Suprapubic skin (tissue), 4 donors: ENCODE data around the gene FER. TPM values are rescaled to one million over a fixed set of nuclear protein-coding genes. Genes with fewer than 3 reads are reported as not detected.

ENCODE experiments used
- DNase-seq, 2 donors: peaks; one replicate each; pipeline ENCODE4 v3.0.0-alpha.2; 2019; ENCODE audit warnings: low spot score in 2 of 2
- H3K27ac ChIP-seq: fragments of 200-600 bp; sonication (generic); one replicate; pipeline ENCODE4 v1.5.1; 2019
- H3K27me3 ChIP-seq: fragments of 200-600 bp; sonication (generic); one replicate; pipeline ENCODE4 v1.5.1; 2019
- H3K36me3 ChIP-seq: fragments of 200-600 bp; sonication (generic); one replicate; pipeline ENCODE4 v1.5.1; 2019
- H3K4me1 ChIP-seq: fragments of 200-600 bp; sonication (generic); one replicate; pipeline ENCODE4 v1.5.1; 2019
- H3K4me3 ChIP-seq: fragments of 200-600 bp; sonication (generic); one replicate; pipeline ENCODE4 v1.5.1; 2019; ENCODE audit warnings: mild to moderate bottlenecking
- H3K9me3 ChIP-seq: fragments of 200-600 bp; sonication (generic); one replicate; pipeline ENCODE4 v1.5.1; 2019
- EP300 ChIP-seq: sonication (generic); formaldehyde crosslinking; IDR thresholded peaks from one replicate; pipeline ENCODE4 v1.6.1; 2017; ENCODE audit warnings: antibody characterized with exemption
- POLR2A ChIP-seq, 2 donors: fragments of 450-650 bp; IDR thresholded peaks; one replicate each; pipeline ENCODE4 v1.6.1; 2017; ENCODE audit warnings: antibody characterized with exemption in 2 of 2, mild to moderate bottlenecking in 2 of 2, moderate library complexity in 2 of 2
- POLR2AphosphoS5 ChIP-seq, 3 donors: sonication (generic); formaldehyde crosslinking; IDR thresholded peaks; one replicate each; pipeline ENCODE4 v1.6.1; 2017; ENCODE audit warnings: antibody characterized with exemption in 3 of 3
- WGBS: methylation state at CpG from one replicate; pipeline ENCODE4 v1.1.5; 2018; 5-methylcytosine and 5-hydroxymethylcytosine counted together
- total RNA-seq, 4 donors: library from RNA; depleted of rRNA; stranded (reverse); fragments of >200 nt; gene quantifications; one replicate each; pipeline ENCODE4 v1.1.0, GENCODE V29; 2016
- TF ChIP-seq, protein P1 (sequence below), 2 donors: fragments of 200-600 bp in 1 of 2; fragments of 450-650 bp in 1 of 2; sonication (generic) in 1 of 2; IDR thresholded peaks; one replicate each; pipeline ENCODE4 v1.5.1; 2016 to 2019; ENCODE audit warnings: antibody characterized with exemption in 2 of 2, mild to moderate bottlenecking in 1 of 2, moderate library complexity in 1 of 2

The FER gene
- total RNA-seq, 4 donors from 2014 or later: 16.1 to 29.9 (median 23.3) TPM

DNA sequence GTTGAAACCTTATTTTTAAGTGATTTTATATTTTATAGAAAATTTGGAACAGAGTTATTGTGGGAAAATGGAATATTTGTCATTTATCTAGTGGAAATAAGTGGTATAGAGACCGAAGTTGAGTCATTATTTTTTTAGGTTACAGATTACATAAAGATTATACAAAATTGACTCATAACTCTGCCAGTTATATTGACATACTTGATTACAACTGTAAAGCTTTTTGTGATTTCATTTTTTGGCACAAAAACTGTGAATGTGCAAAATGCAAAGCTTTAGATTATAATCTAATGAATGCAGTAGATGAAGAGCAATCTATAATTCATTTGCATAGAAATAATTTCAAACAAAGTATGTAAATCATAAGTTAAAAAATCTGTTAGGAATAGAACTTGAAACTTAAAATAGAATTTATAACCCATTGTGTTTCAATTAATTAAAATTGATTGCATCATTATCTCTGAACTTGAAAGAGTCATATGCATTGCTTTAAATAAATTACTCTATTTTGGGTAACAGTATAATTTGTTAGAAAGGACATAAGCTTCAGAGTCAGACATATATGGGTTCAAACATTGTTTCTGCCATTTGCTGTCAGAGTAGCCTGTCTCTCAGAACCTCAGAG is 280.4 kb downstream of the FER start:
- Histone ChIP-seq H3K27ac (no peak overlapping the region), H3K27me3 (no peaks in the 10 kb centered on the region), H3K4me1 (no peaks in the 10 kb centered on the region), H3K9me3 (no peaks in the 10 kb centered on the region), H3K36me3 (peaks cover 7% of the 10 kb centered on the region), H3K4me3 (no peak overlapping the region)
- WGBS: 57% methylated on average over 1 of the region's 1 CpG
- TF ChIP-seq, protein P1, sequence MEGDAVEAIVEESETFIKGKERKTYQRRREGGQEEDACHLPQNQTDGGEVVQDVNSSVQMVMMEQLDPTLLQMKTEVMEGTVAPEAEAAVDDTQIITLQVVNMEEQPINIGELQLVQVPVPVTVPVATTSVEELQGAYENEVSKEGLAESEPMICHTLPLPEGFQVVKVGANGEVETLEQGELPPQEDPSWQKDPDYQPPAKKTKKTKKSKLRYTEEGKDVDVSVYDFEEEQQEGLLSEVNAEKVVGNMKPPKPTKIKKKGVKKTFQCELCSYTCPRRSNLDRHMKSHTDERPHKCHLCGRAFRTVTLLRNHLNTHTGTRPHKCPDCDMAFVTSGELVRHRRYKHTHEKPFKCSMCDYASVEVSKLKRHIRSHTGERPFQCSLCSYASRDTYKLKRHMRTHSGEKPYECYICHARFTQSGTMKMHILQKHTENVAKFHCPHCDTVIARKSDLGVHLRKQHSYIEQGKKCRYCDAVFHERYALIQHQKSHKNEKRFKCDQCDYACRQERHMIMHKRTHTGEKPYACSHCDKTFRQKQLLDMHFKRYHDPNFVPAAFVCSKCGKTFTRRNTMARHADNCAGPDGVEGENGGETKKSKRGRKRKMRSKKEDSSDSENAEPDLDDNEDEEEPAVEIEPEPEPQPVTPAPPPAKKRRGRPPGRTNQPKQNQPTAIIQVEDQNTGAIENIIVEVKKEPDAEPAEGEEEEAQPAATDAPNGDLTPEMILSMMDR (IDR thresholded peaks at IDR 0.05): no peak
- no peak for TF ChIP-seq POLR2A (IDR thresholded peaks at IDR 0.05)
- TF ChIP-seq EP300: no peak
- no peak for TF ChIP-seq POLR2AphosphoS5 (IDR thresholded peaks at IDR 0.05)
- DNase-seq: no peak

DNA sequence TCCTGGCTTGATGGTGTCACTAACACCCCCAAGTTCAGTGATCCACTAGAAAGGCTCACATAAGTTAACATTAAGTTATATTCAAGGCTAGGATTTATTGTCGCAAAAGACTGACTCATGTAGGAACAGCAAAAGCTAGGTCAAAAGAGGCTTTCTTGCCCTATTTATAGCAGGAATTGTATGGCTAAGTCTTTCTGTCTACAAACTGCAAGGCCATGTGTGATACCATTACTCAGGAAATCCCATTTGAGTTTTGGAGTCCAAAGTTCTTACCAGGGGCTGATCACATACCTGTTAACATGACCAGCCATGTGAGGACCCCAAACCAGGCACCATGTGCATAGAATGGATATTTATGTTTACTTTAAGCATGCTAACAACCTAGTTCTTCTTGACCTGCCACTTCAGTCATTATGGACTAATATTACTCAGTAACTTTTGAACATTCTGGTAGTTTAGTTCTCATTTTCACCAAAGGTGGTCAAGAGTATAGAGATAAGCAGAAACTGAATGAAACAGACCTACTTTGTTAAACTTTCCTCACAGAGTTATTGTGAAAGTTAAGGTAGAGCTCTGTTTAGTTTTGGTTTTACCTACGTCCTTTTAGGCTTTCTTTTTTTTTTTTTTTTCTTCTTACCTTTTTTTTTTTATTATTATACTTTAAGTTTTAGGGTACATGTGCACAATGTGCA is 281.1 kb downstream of the FER start:
- WGBS: 85% methylated on average over 2 of the region's 2 CpGs

DNA sequence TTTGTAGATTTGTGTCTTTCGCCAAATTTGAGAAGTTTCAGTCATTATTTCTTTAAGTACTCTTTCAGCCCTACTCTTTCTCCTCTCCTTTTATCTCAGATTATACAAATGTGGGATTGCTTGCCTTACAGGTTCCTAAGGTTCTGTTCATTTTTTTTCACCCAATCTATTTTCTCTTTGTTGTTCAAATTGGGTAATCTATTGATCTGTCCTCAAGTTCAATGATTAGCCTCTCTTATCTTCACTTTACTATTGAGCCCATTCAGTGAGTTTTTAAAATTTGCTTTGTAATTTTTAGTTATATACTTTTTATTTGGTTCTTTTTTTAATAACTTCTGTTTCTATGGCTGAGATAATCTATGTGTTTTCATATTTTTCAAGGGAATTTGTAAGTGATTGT is 282.1 kb downstream of the FER start:
- H3K4me1 ChIP-seq: no peaks in the 10 kb centered on the region
- H3K4me3 ChIP-seq: no peak overlapping the region
- no peak for DNase-seq
- no peaks in the 10 kb centered on the region for H3K27me3 ChIP-seq
- TF ChIP-seq EP300: no peak
- TF ChIP-seq, protein P1 (IDR thresholded peaks at IDR 0.05): no peak
- TF ChIP-seq POLR2A (IDR thresholded peaks at IDR 0.05): no peak
- TF ChIP-seq POLR2AphosphoS5 (IDR thresholded peaks at IDR 0.05): no peak
- H3K27ac ChIP-seq: no peak overlapping the region
- 100% methylated on average over 1 of the region's 1 CpG for WGBS
- H3K36me3 ChIP-seq: no peaks in the 10 kb centered on the region
- H3K9me3 ChIP-seq: no peaks in the 10 kb centered on the region

More for the DNA sequence above, 281.1 kb downstream of the FER start:
- no peaks in the 10 kb centered on the region for H3K9me3 ChIP-seq
- no peaks in the 10 kb centered on the region for H3K27me3 ChIP-seq
- no peaks in the 10 kb centered on the region for H3K4me1 ChIP-seq
- H3K36me3 ChIP-seq: peaks cover 7% of the 10 kb centered on the region
- H3K27ac ChIP-seq: no peak overlapping the region
- H3K4me3 ChIP-seq: no peak overlapping the region
- DNase-seq: no peak
- no peak for TF ChIP-seq EP300
- TF ChIP-seq, protein P1 (IDR thresholded peaks at IDR 0.05): no peak
- TF ChIP-seq POLR2A (IDR thresholded peaks at IDR 0.05): no peak
- TF ChIP-seq POLR2AphosphoS5 (IDR thresholded peaks at IDR 0.05): no peak

DNA sequence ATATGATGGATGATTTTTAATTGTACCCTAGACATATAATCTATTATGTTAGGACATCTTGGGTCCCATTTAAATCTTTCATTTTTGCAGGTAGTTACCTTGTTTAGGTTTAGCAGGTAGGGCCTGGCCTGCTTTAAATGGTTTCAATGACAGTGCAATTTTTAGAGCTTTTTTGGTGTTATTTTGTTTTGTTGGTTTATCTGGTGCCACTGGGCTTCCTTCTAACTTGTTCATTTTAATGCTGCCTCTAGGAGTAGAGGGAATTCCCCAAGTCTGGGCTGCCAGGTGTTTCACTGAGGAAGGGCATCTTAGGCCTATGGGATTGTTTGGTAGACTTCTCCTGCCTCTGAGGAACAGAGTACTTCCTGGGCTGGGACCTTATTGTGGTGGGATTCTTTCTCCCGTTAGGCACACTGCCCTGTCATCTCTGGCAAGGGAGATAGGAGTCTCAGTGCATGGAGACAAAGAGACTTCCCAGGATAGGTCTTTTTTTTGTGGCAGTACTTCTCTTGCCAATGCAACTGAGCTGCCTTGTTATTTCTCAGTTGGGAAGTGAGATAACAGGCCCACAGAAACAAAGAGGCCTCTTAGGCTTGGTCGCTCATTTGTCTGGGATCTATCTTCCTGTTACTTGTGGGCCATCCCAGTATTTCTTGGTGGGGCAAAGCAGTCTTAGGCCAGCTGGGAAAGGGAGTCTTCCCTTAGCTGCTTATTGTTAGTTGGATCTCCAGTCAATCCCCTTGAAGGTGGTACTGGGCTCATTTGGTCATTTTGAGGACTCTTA is 282.9 kb downstream of the FER start:
- Histone ChIP-seq H3K36me3 (no peaks in the 10 kb centered on the region), H3K4me1 (no peaks in the 10 kb centered on the region), H3K9me3 (no peaks in the 10 kb centered on the region), H3K4me3 (no peak overlapping the region), H3K27ac (no peak overlapping the region), H3K27me3 (no peaks in the 10 kb centered on the region)
- WGBS: 94% methylated on average over 2 of the region's 2 CpGs
- DNase-seq: no peak
- TF ChIP-seq, protein P1 (IDR thresholded peaks at IDR 0.05): no peak

DNA sequence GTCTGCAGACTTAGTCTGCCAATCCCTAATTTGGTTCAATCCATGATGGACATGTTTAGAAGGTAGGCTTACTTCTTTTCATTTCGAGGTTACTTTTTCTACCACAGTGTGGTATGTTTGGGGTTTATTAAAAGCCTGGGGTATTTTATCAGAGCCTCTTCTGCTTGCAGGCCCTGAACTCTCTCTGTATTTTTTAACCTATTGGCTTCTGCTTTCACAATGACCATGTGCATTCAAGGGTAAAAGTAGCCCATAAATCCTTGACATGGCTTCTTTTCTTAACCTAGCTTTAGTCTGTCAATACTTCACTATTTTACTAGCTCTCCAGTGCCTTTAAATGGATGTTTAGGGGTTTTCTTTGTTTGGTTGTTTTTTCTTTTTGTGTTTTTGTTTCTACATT is 286.6 kb downstream of the FER start:
- H3K4me3 ChIP-seq: no peak overlapping the region
- DNase-seq: no peak
- H3K4me1 ChIP-seq: no peaks in the 10 kb centered on the region
- H3K27ac ChIP-seq: no peak overlapping the region
- H3K36me3 ChIP-seq: no peaks in the 10 kb centered on the region
- no peaks in the 10 kb centered on the region for H3K27me3 ChIP-seq
- 88% methylated on average over 1 of the region's 1 CpG for WGBS
- no peak for TF ChIP-seq EP300
- no peak for TF ChIP-seq POLR2A (IDR thresholded peaks at IDR 0.05)
- TF ChIP-seq POLR2AphosphoS5 (IDR thresholded peaks at IDR 0.05): no peak
- TF ChIP-seq, protein P1 (IDR thresholded peaks at IDR 0.05): no peak
- no peaks in the 10 kb centered on the region for H3K9me3 ChIP-seq
